Globus pallidus (tissue), 1 donor: Measurements from ENCODE around the gene EML4.
"Not testable (repeated sequence)": the region's sequence is repeated elsewhere in the genome, so short reads cannot be mapped to it uniquely, and the experiment has no call there.

Source experiments
- DNase-seq: peaks from one replicate; pipeline ENCODE4 v3.0.0-alpha.2; 2015; ENCODE audit warnings: low spot score

EML4 gene

GRCh38 chr2:42266236-42266635, 97.1 kb downstream of the EML4 start:
- DNase-seq: no peak

DNA sequence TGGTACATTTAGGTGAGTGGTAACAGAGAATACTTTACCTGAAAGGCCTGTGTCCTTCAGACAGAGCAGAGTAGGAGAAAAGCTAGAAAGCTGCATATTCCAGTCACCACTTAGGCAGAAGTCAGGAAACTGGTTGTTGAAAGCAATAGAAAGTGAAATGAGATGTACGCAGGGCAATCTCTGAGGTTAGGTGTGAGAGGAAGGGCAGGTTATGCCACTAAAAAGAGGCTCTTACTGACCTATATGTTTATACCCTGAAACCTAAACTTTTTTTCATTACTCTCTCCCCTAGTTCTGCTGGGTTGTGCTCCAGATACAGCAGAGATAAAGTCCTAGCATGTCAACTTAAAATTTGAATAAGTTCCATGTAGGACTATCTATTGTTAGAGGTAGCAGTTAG, 98.4 kb downstream of the EML4 start:
- DNase-seq: no peak

GRCh38 chr2:42268528-42269151, 99.5 kb downstream of the EML4 start:
- no peak for DNase-seq

DNA sequence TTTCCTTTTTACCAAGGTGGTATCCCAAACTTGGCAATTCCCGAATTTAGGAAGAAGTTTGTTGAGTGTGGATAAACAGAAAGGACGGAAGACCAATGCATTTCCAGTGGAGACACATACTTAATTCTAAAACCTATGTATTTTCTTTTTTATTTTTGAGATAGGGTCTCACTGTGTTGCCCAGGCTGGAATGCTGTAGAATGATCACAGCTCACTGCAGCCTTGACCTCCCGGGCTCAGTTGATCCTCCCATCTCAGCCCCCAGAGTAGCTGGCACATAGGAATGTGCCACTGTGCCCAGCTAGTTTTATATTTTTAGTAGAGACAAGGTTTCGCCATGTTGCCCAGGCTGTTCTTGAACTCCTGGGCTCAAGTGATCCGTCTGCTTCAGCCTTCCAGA, 101.6 kb downstream of the EML4 start:
- no peak for DNase-seq

- not testable (repeated sequence) for DNase-seq
These were observed 102.1 kb downstream of the EML4 start for GRCh38 chr2:42271246-42271645.

DNA sequence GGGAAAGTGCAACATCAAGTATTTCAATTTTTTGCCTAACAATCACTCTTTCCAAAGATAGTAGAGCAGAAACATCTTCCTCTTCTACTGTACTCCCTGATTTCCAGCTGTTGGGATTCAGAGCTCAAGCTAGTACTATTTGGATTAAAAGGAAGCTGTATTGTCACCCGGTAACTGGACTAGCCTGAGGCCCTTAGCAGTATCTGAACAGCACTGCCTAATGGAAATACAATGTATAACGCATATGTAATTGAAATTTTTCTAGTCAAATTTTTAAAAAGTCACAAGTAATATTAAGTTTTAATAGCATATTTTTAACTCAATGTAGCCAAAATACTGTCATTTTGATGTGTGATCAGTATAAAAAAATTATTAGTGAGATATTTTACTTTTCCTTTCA, 105.7 kb downstream of the EML4 start:
- no peak for DNase-seq

- DNase-seq: no peak
These were observed 112.4 kb downstream of the EML4 start for GRCh38 chr2:42281416-42282081.

DNA sequence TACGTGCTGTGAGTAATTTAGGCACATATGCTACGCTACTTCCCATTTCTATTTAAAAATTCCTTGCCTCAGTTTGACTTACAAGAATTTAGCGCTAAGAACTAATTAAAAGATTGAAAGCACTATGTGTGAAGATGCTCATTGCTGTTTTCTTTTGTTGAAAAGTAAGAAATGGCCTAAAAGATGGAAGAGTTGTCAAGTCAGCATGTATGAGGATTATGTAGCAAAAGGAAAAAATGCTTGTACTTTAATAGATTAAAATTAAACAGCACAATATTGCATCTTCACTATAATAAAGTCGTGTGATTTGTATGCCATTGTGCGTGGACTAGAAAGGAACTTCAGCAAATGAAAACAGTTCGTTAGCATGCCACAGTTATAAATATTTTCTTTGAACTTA, 114.9 kb downstream of the EML4 start:
- DNase-seq: no peak

- no peak for DNase-seq
These were observed 117.3 kb downstream of the EML4 start for GRCh38 chr2:42286268-42286946.

DNA sequence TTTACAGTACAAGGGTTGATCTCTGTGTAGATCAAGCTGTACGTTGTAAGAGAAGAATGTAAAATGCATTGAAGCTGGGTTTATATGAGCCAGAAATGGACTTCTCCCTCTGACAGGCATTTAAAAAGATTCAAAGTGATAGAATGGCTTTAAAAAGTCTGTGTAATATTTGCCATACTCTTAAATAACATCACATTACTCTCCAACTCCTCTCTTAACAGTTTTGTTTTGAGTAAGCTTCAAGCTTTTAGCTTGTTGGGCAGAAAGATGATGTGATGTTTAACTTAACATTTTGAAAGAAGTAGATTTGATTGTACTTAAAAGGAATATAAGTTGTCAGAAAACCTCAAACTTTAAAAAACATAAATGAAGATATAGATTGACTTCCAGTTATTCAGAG, 119.7 kb downstream of the EML4 start:
- DNase-seq: no peak

GRCh38 chr2:42289222-42289621, 120.1 kb downstream of the EML4 start:
- DNase-seq: no peak

- no peak for DNase-seq
These were observed 120.9 kb downstream of the EML4 start for GRCh38 chr2:42290005-42290404.

DNA sequence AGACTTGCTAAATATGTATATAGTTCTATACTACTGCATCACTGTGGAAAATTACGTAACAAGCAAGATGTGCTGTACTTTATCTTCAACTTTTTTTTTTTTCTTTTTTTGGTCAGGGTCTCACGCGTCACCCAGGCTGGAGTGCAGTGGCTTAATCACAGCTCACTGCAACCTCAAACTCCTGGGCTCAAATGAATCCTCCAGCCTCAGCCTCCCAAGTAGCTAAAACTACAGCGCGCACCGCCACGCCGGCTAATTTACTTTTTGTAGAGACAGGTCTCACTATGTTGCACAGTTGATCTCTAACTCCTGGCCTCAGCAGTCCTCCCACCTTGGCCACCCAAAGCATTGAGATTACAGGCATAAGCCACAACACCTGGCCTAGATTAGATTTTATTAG, 123.9 kb downstream of the EML4 start:
- DNase-seq: no peak

DNA sequence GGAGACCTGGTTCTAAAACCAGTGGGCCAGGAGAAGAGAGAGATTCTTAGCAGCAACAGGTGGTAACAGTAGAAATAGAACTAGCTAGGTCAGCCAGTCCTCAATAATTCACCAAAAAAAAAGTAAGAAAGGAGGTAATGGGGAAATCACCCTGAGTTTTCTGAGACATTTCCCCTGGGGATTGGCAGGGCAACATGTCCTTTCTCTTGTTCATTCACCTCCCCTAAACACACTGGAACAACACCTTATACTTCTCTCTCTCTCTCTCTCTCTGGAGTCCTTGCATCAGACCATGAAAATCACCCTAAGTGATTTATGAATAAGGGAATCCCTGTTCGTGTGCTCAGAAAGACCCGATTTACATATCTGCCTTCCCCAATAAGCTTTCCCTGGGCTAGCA, 127.1 kb downstream of the EML4 start:
- DNase-seq: no peak

DNA sequence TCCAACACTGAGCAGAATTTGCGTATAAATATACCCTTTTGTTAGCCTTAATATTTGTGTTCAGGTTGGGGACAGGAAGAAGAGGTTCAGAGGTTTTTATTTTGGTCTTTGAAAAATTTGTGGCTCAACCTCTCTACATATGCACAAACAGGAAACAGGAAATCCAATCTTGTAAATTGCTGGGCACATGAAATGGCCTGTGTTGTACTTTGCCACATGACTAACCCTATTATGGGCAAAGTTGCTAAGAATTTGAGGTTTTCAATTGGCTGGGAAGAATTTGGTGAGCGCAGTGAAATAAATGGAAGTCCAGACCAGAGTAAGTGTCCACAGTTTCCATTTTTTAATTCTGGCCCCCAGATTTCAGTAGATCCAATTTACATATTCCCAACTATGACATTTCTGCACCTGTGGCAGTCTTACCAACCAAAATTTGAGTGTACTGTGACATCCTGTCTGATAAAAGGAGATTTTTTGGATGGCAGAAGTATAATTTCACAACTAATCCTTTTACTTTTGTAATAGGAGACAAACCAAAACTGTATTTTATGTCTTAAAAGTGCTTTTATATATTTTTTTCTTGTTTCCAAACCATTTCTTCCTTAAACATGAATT, 128.3 kb downstream of the EML4 start:
- no peak for DNase-seq

- DNase-seq: no peak
These were observed 129.0 kb downstream of the EML4 start for GRCh38 chr2:42298132-42298531.

DNA sequence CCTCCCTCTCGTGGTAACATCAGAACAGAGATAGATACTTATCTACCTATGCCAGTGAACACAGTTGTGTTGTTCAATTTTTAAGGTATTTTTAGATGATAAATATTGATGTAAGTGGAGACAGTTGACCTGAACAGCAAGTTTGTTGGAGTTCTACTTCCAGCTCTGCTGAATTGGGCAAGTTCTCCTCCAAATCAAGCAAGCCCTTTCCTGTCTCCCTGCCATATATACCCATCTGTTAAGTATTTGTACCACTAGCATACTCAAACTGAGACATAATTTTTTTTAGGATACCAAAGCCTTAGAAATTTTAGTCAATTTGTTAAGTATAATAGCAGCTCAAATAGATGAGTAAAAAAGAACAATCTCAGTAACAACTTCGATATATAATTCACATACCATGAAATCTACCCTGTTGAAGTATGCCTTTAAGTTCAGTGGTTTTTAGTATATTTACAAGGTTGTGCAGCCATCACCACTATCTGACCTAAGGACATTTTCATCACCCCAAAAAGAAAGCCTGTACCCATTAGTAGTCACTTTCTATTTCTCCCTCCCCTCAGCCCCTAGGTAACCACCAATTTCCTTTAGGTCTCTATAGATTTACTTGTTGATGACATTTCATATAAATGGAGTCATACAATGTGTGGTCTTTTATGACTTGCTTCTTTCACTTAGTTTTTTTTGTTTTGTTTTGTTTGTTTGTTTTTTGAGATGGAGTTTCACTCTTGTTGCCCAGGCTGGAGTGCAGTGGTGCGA, 130.0 kb downstream of the EML4 start:
- DNase-seq: no peak

GRCh38 chr2:42300527-42300926, 131.4 kb downstream of the EML4 start:
- no peak for DNase-seq

- DNase-seq: no peak
These were observed 134.1 kb downstream of the EML4 start for GRCh38 chr2:42303252-42303651.

GRCh38 chr2:42304059-42304713, 135.0 kb downstream of the EML4 start:
- DNase-seq: no peak

GRCh38 chr2:42307180-42307579, 138.0 kb downstream of the EML4 start:
- no peak for DNase-seq

DNA sequence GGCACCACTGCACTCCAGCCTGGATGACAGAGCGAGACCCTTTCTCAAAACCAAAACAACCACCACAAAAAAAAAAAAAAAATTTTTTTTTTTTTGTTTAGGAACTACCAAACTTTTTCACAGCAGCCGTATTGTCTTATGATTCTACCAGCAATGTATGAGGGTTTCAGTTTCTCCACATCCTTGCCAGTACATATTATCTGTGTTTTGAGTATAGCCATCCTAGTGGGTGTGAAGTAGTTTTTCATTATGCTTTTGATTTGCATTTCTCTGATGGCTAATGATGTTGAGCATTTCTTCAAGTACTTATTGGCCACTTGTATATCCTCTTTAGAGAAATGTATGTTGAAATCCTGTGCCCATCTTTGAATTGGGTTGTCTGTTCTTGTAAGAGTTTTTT, 140.2 kb downstream of the EML4 start:
- no peak for DNase-seq
